ENCODE measurements around the gene UROC1. TPM values are rescaled to one million over a fixed set of nuclear protein-coding genes. Genes with fewer than 3 reads are reported as not detected.

UROC1 gene
- total and polyA plus RNA-seq, 9 of the 15 experiments (the other 6 are each of a cell fraction or from before 2014, with no cell fraction given), result not detected

DNA sequence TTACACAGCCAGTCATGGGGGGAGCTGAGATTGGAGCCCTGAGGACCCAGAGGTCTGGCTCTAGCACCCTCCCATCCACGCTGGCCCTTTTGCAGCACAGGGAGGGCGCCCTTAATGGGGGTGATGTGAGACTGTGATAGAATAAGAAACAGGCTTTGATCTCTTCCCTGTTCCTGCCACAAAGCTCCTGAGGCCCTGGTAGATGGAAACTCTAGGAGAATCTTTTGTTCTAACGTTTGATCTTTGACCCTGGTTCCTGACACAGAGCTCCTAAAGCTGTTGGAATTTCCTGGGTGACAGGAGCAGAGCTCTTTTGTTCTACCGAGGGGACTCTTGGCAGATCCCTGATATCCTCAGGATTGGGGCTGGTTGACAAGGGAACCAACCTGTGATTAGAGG, 1.2 kb upstream of the UROC1 start:
- H3K4me1 ChIP-seq (replicated peaks in 1 of 2; ENCODE audit: control insufficient read depth in 2 of 2, insufficient read depth in 2 of 2, low read length in 2 of 2), result peaks cover 0 to 2% of the 10 kb centered on the region in 2 experiments; a peak in 2 of 5 replicates

More for the DNA sequence above, 1.2 kb upstream of the UROC1 start:
- no TSS peak for BruUV-seq (replicated peaks)
- no peak for FAIRE-seq
- H3K27ac ChIP-seq (ENCODE audit: extremely low read depth, low read depth, low read length), result no peak overlapping the region
- H3K36me3 ChIP-seq (ENCODE audit: control insufficient read depth, insufficient read depth, low read length), result no peaks in the 10 kb centered on the region
- no peak overlapping the region for H3K4me2 ChIP-seq (ENCODE audit: insufficient read depth, low read length)
- TF ChIP-seq, protein P1, sequence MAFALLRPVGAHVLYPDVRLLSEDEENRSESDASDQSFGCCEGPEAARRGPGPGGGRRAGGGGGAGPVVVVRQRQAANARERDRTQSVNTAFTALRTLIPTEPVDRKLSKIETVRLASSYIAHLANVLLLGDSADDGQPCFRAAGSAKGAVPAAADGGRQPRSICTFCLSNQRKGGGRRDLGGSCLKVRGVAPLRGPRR (CRISPR knock-in tag; IDR thresholded peaks at IDR 0.05), result no peak
- TF ChIP-seq ETV1 (tag; conservative IDR thresholded peaks at IDR 0.05; ENCODE audit: low read depth) (no peak), PTBP1 (IDR thresholded peaks at IDR 0.05; ENCODE audit: low read depth, low read length) (no peak), ZZZ3 (IDR thresholded peaks at IDR 0.05) (no peak), ZNF778 (CRISPR knock-in tag; IDR thresholded peaks at IDR 0.05) (no peak), JUNB (CRISPR knock-in tag; conservative IDR thresholded peaks at IDR 0.05) (no peak), NONO (IDR thresholded peaks at IDR 0.05; ENCODE audit: low read depth in 2 of 2, low read length in 1 of 2) (no peak), NUFIP1 (IDR thresholded peaks at IDR 0.05; ENCODE audit: partially characterized antibody) (no peak), GTF2F1 (IDR thresholded peaks at IDR 0.05; ENCODE audit: low read depth, low read length) (no peak), RBM14 (IDR thresholded peaks at IDR 0.05; ENCODE audit: borderline replicate concordance, insufficient read depth, low read depth, low read length) (no peak), PHB2 (IDR thresholded peaks at IDR 0.05; ENCODE audit: low read depth) (no peak), MAFK (IDR thresholded peaks at IDR 0.05; ENCODE audit: low read length) (no peak)
- TF ChIP-seq, protein P2, sequence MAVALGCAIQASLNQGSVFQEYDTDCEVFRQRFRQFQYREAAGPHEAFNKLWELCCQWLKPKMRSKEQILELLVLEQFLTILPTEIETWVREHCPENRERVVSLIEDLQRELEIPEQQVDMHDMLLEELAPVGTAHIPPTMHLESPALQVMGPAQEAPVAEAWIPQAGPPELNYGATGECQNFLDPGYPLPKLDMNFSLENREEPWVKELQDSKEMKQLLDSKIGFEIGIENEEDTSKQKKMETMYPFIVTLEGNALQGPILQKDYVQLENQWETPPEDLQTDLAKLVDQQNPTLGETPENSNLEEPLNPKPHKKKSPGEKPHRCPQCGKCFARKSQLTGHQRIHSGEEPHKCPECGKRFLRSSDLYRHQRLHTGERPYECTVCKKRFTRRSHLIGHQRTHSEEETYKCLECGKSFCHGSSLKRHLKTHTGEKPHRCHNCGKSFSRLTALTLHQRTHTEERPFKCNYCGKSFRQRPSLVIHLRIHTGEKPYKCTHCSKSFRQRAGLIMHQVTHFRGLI (CRISPR knock-in tag; IDR thresholded peaks at IDR 0.05), result no peak
- TF ChIP-seq, protein P3, sequence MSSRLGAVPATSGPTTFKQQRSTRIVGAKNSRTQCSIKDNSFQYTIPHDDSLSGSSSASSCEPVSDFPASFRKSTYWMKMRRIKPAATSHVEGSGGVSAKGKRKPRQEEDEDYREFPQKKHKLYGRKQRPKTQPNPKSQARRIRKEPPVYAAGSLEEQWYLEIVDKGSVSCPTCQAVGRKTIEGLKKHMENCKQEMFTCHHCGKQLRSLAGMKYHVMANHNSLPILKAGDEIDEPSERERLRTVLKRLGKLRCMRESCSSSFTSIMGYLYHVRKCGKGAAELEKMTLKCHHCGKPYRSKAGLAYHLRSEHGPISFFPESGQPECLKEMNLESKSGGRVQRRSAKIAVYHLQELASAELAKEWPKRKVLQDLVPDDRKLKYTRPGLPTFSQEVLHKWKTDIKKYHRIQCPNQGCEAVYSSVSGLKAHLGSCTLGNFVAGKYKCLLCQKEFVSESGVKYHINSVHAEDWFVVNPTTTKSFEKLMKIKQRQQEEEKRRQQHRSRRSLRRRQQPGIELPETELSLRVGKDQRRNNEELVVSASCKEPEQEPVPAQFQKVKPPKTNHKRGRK (tag; IDR thresholded peaks at IDR 0.05), result no peak
- no peak overlapping the region for H3K4me3 ChIP-seq
- H4K20me1 ChIP-seq (replicated peaks; ENCODE audit: control insufficient read depth, insufficient read depth, low read length), result peaks cover 3% of the 10 kb centered on the region; the same call in 1 of the 2 replicates
- in situ Hi-C loops (cut with MboI) (no loop called here), intact Hi-C loops (cut with micrococcal nuclease) (no loop called here)
- H2AFZ ChIP-seq (ENCODE audit: low read depth, low read length), result no peak overlapping the region
- ChIA-PET CTCF (ENCODE audit: low intra/inter-chr PET ratio) (interaction anchor here (0.5 kb wide), 1 partner anchor 1274 kb away, joined by 3 read pairs; no protein-coding TSS in a partner anchor), POLR2A (interaction anchor here (0.6 kb wide), 1 partner anchor 941 kb away, joined by 4 read pairs; no protein-coding TSS in a partner anchor)
- no peaks in the 10 kb centered on the region for H3K9me1 ChIP-seq (ENCODE audit: control insufficient read depth, insufficient read depth, low read length)
- H3K79me2 ChIP-seq (ENCODE audit: control insufficient read depth, insufficient read depth, low read length), result no peaks in the 10 kb centered on the region
- no peak overlapping the region for H3K9ac ChIP-seq (ENCODE audit: insufficient read depth in 1 of 2, low read depth in 2 of 2, low read length in 2 of 2)
- WGBS (ENCODE audit: insufficient coverage, low coverage, missing lambda C conversion rate), result 0% methylated on average over 4 of the region's 4 CpGs
- H3K9me3 ChIP-seq (replicated peaks; ENCODE audit: control insufficient read depth, insufficient read depth, low read depth, low read length), result no peaks in the 10 kb centered on the region
- H3K27me3 ChIP-seq (ENCODE audit: control insufficient read depth in 2 of 2, insufficient read depth in 2 of 2, low read length in 2 of 2), result peaks cover 0 to 17% of the 10 kb centered on the region in 2 experiments; a peak in 2 of 5 replicates
- ATAC-seq, result no peak
- no peak for DNase-seq (ENCODE audit: extremely low read depth in 1 of 4, low spot score in 3 of 4)
